ENCODE measurements around the gene PDE1A. TPM values are rescaled to one million over a fixed set of nuclear protein-coding genes. Genes with fewer than 3 reads are reported as not detected.

Gene PDE1A
- total RNA-seq, 1 donor from 2014 or later = 6.3 TPM

- H3K4me1 ChIP-seq = no peaks in the 10 kb centered on the region
- H3K36me3 ChIP-seq = no peaks in the 10 kb centered on the region
- ATAC-seq (no peak), DNase-seq (no peak)
- H3K27me3 ChIP-seq = no peaks in the 10 kb centered on the region
- H3K27ac ChIP-seq = no peak overlapping the region
- TF ChIP-seq, protein P1, sequence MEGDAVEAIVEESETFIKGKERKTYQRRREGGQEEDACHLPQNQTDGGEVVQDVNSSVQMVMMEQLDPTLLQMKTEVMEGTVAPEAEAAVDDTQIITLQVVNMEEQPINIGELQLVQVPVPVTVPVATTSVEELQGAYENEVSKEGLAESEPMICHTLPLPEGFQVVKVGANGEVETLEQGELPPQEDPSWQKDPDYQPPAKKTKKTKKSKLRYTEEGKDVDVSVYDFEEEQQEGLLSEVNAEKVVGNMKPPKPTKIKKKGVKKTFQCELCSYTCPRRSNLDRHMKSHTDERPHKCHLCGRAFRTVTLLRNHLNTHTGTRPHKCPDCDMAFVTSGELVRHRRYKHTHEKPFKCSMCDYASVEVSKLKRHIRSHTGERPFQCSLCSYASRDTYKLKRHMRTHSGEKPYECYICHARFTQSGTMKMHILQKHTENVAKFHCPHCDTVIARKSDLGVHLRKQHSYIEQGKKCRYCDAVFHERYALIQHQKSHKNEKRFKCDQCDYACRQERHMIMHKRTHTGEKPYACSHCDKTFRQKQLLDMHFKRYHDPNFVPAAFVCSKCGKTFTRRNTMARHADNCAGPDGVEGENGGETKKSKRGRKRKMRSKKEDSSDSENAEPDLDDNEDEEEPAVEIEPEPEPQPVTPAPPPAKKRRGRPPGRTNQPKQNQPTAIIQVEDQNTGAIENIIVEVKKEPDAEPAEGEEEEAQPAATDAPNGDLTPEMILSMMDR (IDR thresholded peaks at IDR 0.05) = no peak
- no peak overlapping the region for H3K4me3 ChIP-seq
- H3K9me3 ChIP-seq = no peaks in the 10 kb centered on the region
- intact Hi-C loops (cut with DNase I) = no loop called here
Measured at GRCh38 chr2:182101263-182101662, 325.6 kb downstream of the PDE1A start.

DNA sequence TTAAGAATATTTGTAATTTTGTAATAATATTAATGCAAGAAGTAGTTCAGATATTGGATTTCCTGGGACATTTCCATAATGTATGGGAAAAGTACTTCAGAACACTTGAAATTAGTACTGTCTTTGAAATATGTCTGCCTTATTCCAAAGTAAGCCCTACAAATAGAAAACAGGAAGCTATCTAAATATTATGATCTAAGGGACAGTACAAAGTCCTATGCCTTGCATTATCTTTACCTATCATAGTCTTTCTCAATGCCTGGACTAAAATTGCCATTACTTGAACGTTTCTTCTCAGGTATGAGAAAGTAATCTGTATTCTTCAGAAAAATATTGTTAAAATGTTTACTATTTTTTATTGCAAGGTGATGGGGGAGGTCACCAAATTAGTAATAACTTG is 328.2 kb downstream of the PDE1A start:
- TF ChIP-seq, protein P1 (IDR thresholded peaks at IDR 0.05) = no peak
- no peak overlapping the region for H3K4me3 ChIP-seq
- no peaks in the 10 kb centered on the region for H3K27me3 ChIP-seq
- no peak for ATAC-seq
- intact Hi-C loops (cut with DNase I) = no loop called here
- no peaks in the 10 kb centered on the region for H3K36me3 ChIP-seq
- no peak for DNase-seq
- H3K9me3 ChIP-seq = no peaks in the 10 kb centered on the region
- no peak overlapping the region for H3K27ac ChIP-seq
- H3K4me1 ChIP-seq = no peaks in the 10 kb centered on the region

DNA sequence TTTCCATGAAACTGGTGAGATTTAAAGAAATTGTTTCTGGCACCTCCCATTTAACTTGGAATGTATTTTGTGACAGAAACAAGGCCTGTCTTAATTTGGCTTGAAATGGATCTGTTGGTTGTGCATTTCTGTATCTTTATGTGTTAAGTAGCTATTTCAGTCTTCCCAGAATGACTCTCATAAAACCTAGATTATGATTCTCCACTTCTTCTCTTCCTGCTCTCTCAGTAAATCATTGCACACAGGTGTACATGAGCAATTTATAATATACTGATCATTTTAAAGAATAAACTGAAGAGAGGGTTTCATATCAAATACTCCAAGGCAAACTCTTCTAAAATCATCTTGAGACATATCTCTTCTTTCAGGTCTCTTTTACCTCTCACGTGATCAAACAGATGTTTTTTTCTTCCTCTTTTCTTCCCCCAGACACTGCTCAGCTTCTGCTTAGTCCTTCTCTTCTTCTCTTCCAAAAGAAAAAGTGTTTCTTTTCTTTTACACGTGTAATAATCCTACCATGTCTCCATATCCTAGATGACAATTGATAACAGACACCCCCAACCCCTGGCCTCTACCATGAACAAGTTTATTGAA is 329.2 kb downstream of the PDE1A start:
- no peaks in the 10 kb centered on the region for H3K27me3 ChIP-seq
- ATAC-seq (no peak), DNase-seq (no peak)
- TF ChIP-seq, protein P1 (IDR thresholded peaks at IDR 0.05) = no peak
- no peaks in the 10 kb centered on the region for H3K36me3 ChIP-seq
- H3K4me3 ChIP-seq = no peak overlapping the region
- H3K4me1 ChIP-seq = no peaks in the 10 kb centered on the region
- intact Hi-C loops (cut with DNase I) = no loop called here
- H3K9me3 ChIP-seq = no peaks in the 10 kb centered on the region
- no peak overlapping the region for H3K27ac ChIP-seq

DNA sequence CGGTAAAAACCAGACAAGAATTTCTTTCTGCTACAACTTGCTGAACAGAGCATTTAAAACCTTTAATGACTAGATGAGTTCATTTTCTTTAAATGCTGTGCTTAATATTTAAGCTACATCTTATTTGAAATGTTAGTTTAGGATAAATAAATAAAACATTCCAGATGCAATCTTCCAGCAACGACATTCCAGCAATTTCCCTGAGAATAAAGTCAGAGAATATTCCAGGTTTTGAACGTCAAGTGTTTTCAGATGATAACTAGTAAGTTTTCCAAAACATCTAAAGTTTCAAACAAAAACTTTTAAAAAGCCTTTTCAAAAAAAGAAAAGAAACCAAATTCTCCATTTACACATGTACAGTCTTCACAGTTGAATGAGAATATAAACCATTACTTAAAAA is 336.4 kb downstream of the PDE1A start:
- no peaks in the 10 kb centered on the region for H3K36me3 ChIP-seq
- no peaks in the 10 kb centered on the region for H3K4me1 ChIP-seq
- TF ChIP-seq, protein P1 (IDR thresholded peaks at IDR 0.05) = no peak
- no peaks in the 10 kb centered on the region for H3K9me3 ChIP-seq
- intact Hi-C loops (cut with DNase I) = no loop called here
- ATAC-seq (no peak), DNase-seq (no peak)
- H3K27ac ChIP-seq = no peak overlapping the region
- H3K27me3 ChIP-seq = no peaks in the 10 kb centered on the region
- no peak overlapping the region for H3K4me3 ChIP-seq

All from upper lobe of right lung (tissue), 1 donor.